Loucy (cell line): ENCODE measurements around the gene EDARADD.

Source experiments
- H2AFZ ChIP-seq: fragments of 200-600 bp; sonication (generic); 2 replicates; pipeline ENCODE4 v1.6.0; 2016; ENCODE audit warnings: antibody characterized with exemption, mild to moderate bottlenecking, low read length, moderate library complexity
- H3F3A ChIP-seq: fragments of 200-600 bp; 2 replicates; pipeline ENCODE4 v1.6.0; 2016; ENCODE audit warnings: antibody characterized with exemption, low read depth, mild to moderate bottlenecking
- H3K27me3 ChIP-seq: fragments of 200-600 bp; sonication (generic); 2 replicates; pipeline ENCODE4 v1.6.1; 2014; ENCODE audit warnings: low read length, mild to moderate bottlenecking; ENCODE audit not compliant: insufficient read depth, poor library complexity, severe bottlenecking
- H3K36me3 ChIP-seq: fragments of 200-600 bp; sonication (generic); 2 replicates; pipeline ENCODE4 v1.6.1; 2016; ENCODE audit warnings: low read length; ENCODE audit not compliant: insufficient read depth
- H3K4me1 ChIP-seq: fragments of 200-600 bp; sonication (generic); 2 replicates; pipeline ENCODE4 v1.5.1; 2014; ENCODE audit warnings: low read length, mild to moderate bottlenecking; ENCODE audit not compliant: insufficient read depth, poor library complexity, severe bottlenecking
- H3K4me2 ChIP-seq: fragments of 200-600 bp; sonication (generic); 2 replicates; pipeline ENCODE4 v1.6.0; 2014; ENCODE audit warnings: antibody characterized with exemption, low read length, low read depth, mild to moderate bottlenecking; ENCODE audit not compliant: poor library complexity, severe bottlenecking
- H3K4me3 ChIP-seq: fragments of 200-600 bp; sonication (generic); 2 replicates; pipeline ENCODE4 v1.5.1; 2014; ENCODE audit warnings: low read length, mild to moderate bottlenecking, mixed read lengths; ENCODE audit not compliant: poor library complexity, severe bottlenecking
- H3K79me2 ChIP-seq: fragments of 200-600 bp; sonication (generic); 2 replicates; pipeline ENCODE4 v1.6.1; 2014; ENCODE audit warnings: low read length; ENCODE audit not compliant: insufficient read depth
- H3K9ac ChIP-seq: fragments of 200-600 bp; sonication (generic); 2 replicates; pipeline ENCODE4 v1.6.0; 2014; ENCODE audit warnings: mild to moderate bottlenecking, low read depth, low read length, moderate library complexity; ENCODE audit not compliant: poor library complexity, severe bottlenecking
- H3K9me2 ChIP-seq: fragments of 200-600 bp; sonication (generic); replicated peaks from 2 replicates; pipeline ENCODE4 v1.6.1; 2016; ENCODE audit warnings: low read depth, low read length, mixed read lengths
- H3K9me3 ChIP-seq: fragments of 200-600 bp; sonication (generic); 2 replicates; pipeline ENCODE4 v1.6.1; 2014; ENCODE audit warnings: mild to moderate bottlenecking, antibody characterized with exemption, low read length, low read depth; ENCODE audit not compliant: insufficient read depth
- H4K20me1 ChIP-seq: fragments of 200-600 bp; sonication (generic); 2 replicates; pipeline ENCODE4 v1.6.0; 2014; ENCODE audit warnings: antibody characterized with exemption, low read length, mild to moderate bottlenecking; ENCODE audit not compliant: insufficient read depth, poor library complexity, severe bottlenecking
- CTCF ChIP-seq: fragments of 200-600 bp; sonication (generic); conservative IDR thresholded peaks from 2 replicates; pipeline ENCODE4 v1.5.1; 2014; ENCODE audit warnings: mild to moderate bottlenecking, antibody characterized with exemption, low read length
- EZH2phosphoT487 ChIP-seq: fragments of 200-600 bp; IDR thresholded peaks from 2 replicates; pipeline ENCODE4 v1.6.1; 2018; ENCODE audit warnings: antibody characterized with exemption, mild to moderate bottlenecking, moderate library complexity, borderline replicate concordance

EDARADD gene

DNA sequence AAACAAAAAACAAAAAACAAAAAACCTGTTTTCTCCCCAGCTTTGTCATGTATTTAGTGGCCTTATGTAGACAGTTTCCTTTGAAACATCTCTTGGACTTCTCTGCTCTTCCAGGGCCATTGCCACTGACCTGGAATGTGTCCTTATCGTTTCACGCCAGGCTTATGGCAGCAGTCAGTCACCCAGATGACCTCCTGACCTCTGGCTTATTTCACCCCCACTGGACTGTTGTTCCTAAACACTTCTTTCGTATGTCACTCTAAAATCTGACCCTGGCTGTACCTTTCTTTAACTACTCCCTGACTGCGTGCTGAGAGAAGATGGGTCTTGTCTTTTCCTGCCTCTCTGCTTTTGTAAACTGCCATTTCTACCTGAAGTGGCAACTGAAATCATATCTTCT lies 138.8 kb downstream of the EDARADD start:
- H3K9ac ChIP-seq: no peak overlapping the region
- H3K4me2 ChIP-seq: no peak overlapping the region
- H3K4me1 ChIP-seq: no peaks in the 10 kb centered on the region
- no peak overlapping the region for H3K4me3 ChIP-seq
- peaks cover 6% of the 10 kb centered on the region; the same call in 1 of the 2 replicates for H3K79me2 ChIP-seq
- no peaks in the 10 kb centered on the region for H3K9me3 ChIP-seq
- H3F3A ChIP-seq: no peaks in the 10 kb centered on the region
- H3K9me2 ChIP-seq: no peaks in the 10 kb centered on the region
- H3K36me3 ChIP-seq: no peaks in the 10 kb centered on the region; the same call in 1 of the 2 replicates
- no peaks in the 10 kb centered on the region for H3K27me3 ChIP-seq
- H4K20me1 ChIP-seq: no peaks in the 10 kb centered on the region
- H2AFZ ChIP-seq: no peak overlapping the region
- TF ChIP-seq CTCF: no peak
- TF ChIP-seq EZH2phosphoT487: no peak

GRCh38 chr1:236534151-236534651 lies 140.1 kb downstream of the EDARADD start:
- H3K36me3 ChIP-seq: peaks cover 13% of the 10 kb centered on the region; the same call in 1 of the 2 replicates
- H2AFZ ChIP-seq: no peak overlapping the region
- H3K9ac ChIP-seq: no peak overlapping the region
- H3K79me2 ChIP-seq: peaks cover 6% of the 10 kb centered on the region; the same call in 1 of the 2 replicates
- H3K4me3 ChIP-seq: no peak overlapping the region
- H4K20me1 ChIP-seq: no peaks in the 10 kb centered on the region
- H3K4me1 ChIP-seq: no peaks in the 10 kb centered on the region
- H3K9me2 ChIP-seq: no peaks in the 10 kb centered on the region
- no peaks in the 10 kb centered on the region for H3F3A ChIP-seq
- no peak for TF ChIP-seq EZH2phosphoT487
- TF ChIP-seq CTCF: no peak
- no peak overlapping the region for H3K4me2 ChIP-seq
- H3K9me3 ChIP-seq: no peaks in the 10 kb centered on the region
- no peaks in the 10 kb centered on the region for H3K27me3 ChIP-seq
